ENCODE results near the gene PGM3. TPM values are rescaled to one million over a fixed set of nuclear protein-coding genes. Genes with fewer than 3 reads are reported as not detected.

The PGM3 gene
- polyA plus RNA-seq, 3 donors = 4.0 to 4.8 (median 4.6) TPM

GRCh38 chr6:83220121-83220520 is 27.1 kb upstream of the PGM3 start:
- no peaks in the 10 kb centered on the region for H4K20me1 ChIP-seq (ENCODE audit: insufficient read depth, low read length)
- no peak overlapping the region for H3K9ac ChIP-seq (ENCODE audit: insufficient read depth, low read length, poor library complexity, severe bottlenecking)
- Mint-ChIP-seq H3K36me3 (no peaks in the 10 kb centered on the region), H3K4me1 (no peaks in the 10 kb centered on the region), H3K27ac (no peak overlapping the region), H3K4me3 (no peak overlapping the region), H3K27me3 (ENCODE audit: low read depth in 3 of 3) (peaks cover 1 to 3% (median 2%) of the 10 kb centered on the region in 3 donors), H3K9me3 (no peaks in the 10 kb centered on the region)
- H3K27me3 ChIP-seq (ENCODE audit: control insufficient read depth in 2 of 2, insufficient read depth in 2 of 2, low read length in 2 of 2) = no peaks in the 10 kb centered on the region
- no peak overlapping the region for H3K27ac ChIP-seq (ENCODE audit: low read depth in 1 of 2, low read length in 2 of 2)
- no peaks in the 10 kb centered on the region for H3K4me1 ChIP-seq (ENCODE audit: control insufficient read depth in 1 of 2, insufficient read depth in 2 of 2, low read length in 2 of 2)
- H3K79me2 ChIP-seq (ENCODE audit: insufficient read depth, low read length) = no peaks in the 10 kb centered on the region
- no peaks in the 10 kb centered on the region for H3K36me3 ChIP-seq (replicated peaks in 1 of 2; ENCODE audit: control insufficient read depth in 1 of 2, insufficient read depth in 2 of 2, low read length in 2 of 2)
- no peak for DNase-seq
- H3K4me2 ChIP-seq (replicated peaks; ENCODE audit: extremely low read depth, low read length, poor library complexity, severe bottlenecking) = no peak overlapping the region
- H3K9me3 ChIP-seq (replicated peaks in 1 of 2; ENCODE audit: control insufficient read depth in 1 of 2, insufficient read depth in 1 of 2, low read length in 2 of 2) = no peaks in the 10 kb centered on the region
- TF ChIP-seq, protein P1, sequence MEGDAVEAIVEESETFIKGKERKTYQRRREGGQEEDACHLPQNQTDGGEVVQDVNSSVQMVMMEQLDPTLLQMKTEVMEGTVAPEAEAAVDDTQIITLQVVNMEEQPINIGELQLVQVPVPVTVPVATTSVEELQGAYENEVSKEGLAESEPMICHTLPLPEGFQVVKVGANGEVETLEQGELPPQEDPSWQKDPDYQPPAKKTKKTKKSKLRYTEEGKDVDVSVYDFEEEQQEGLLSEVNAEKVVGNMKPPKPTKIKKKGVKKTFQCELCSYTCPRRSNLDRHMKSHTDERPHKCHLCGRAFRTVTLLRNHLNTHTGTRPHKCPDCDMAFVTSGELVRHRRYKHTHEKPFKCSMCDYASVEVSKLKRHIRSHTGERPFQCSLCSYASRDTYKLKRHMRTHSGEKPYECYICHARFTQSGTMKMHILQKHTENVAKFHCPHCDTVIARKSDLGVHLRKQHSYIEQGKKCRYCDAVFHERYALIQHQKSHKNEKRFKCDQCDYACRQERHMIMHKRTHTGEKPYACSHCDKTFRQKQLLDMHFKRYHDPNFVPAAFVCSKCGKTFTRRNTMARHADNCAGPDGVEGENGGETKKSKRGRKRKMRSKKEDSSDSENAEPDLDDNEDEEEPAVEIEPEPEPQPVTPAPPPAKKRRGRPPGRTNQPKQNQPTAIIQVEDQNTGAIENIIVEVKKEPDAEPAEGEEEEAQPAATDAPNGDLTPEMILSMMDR (IDR thresholded peaks at IDR 0.05) = no peak
- intact Hi-C loops (cut with micrococcal nuclease) = loop anchor here (10.0 kb wide), 1 partner anchor 295 kb away; the partner anchor contains the start of gene PRSS35 (in 2 of the 2)
- no peak overlapping the region for H2AFZ ChIP-seq (ENCODE audit: insufficient read depth, low read depth, low read length, poor library complexity, severe bottlenecking)
- no peak overlapping the region for H3K4me3 ChIP-seq (replicated peaks in 1 of 3; ENCODE audit: low read depth in 2 of 3, low read length in 3 of 3)

DNA sequence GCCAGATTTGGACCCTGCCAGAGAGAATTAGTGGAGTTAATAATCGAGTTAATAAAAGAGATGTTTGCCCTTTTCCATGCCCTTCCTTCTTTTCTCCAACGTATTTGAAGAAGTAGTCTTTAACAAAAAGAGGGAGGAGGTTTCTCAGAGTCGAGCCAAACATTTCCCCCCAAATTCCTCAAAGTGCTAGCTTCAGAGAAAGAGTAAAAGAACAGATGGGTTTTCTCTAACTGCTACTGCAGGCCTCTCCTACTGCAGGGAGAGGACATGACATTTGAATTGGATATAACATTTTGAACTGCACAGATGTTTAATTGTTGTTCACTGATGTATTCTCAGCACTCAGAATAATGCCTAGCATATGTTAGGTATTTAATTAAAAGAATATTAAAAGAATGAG is 25.6 kb upstream of the PGM3 start:
- no peak overlapping the region for H3K4me3 Mint-ChIP-seq
- no peak for DNase-seq
- intact Hi-C loops (cut with micrococcal nuclease) = no loop called here
- no peaks in the 10 kb centered on the region for H3K9me3 Mint-ChIP-seq
- H4K20me1 ChIP-seq (ENCODE audit: insufficient read depth, low read length) = no peaks in the 10 kb centered on the region
- H3K27ac ChIP-seq (ENCODE audit: low read depth in 1 of 2, low read length in 2 of 2) = no peak overlapping the region
- H3K27me3 ChIP-seq (ENCODE audit: control insufficient read depth in 2 of 2, insufficient read depth in 2 of 2, low read length in 2 of 2) = no peaks in the 10 kb centered on the region
- no peaks in the 10 kb centered on the region for H3K79me2 ChIP-seq (ENCODE audit: insufficient read depth, low read length)
- no peak overlapping the region for H3K4me3 ChIP-seq (replicated peaks in 1 of 3; ENCODE audit: low read depth in 2 of 3, low read length in 3 of 3)
- H3K27me3 Mint-ChIP-seq (ENCODE audit: low read depth in 3 of 3) = peaks cover 0 to 4% (median 2%) of the 10 kb centered on the region in 3 donors
- no peaks in the 10 kb centered on the region for H3K9me3 ChIP-seq (replicated peaks in 1 of 2; ENCODE audit: control insufficient read depth in 1 of 2, insufficient read depth in 1 of 2, low read length in 2 of 2)
- peak overlapping the region in 1 of 7 donors; percentile 51 for H3K27ac Mint-ChIP-seq
- H3K36me3 Mint-ChIP-seq = no peaks in the 10 kb centered on the region
- H3K36me3 ChIP-seq (replicated peaks in 1 of 2; ENCODE audit: control insufficient read depth in 1 of 2, insufficient read depth in 2 of 2, low read length in 2 of 2) = no peaks in the 10 kb centered on the region
- H2AFZ ChIP-seq (ENCODE audit: insufficient read depth, low read depth, low read length, poor library complexity, severe bottlenecking) = no peak overlapping the region
- H3K9ac ChIP-seq (ENCODE audit: insufficient read depth, low read length, poor library complexity, severe bottlenecking) = no peak overlapping the region
- no CpG with 5 or more reads among the region's 3 CpGs for WGBS (ENCODE audit: insufficient coverage)
- TF ChIP-seq, protein P1 (IDR thresholded peaks at IDR 0.05) = no peak
- H3K4me1 ChIP-seq (ENCODE audit: control insufficient read depth in 1 of 2, insufficient read depth in 2 of 2, low read length in 2 of 2) = no peaks in the 10 kb centered on the region
- no peak overlapping the region for H3K4me2 ChIP-seq (replicated peaks; ENCODE audit: extremely low read depth, low read length, poor library complexity, severe bottlenecking)
- no peaks in the 10 kb centered on the region for H3K4me1 Mint-ChIP-seq

All from CD14-positive monocyte (primary cell).